SK-N-SH (cell line): ENCODE measurements around the gene INSRR. TPM values are rescaled to one million over a fixed set of nuclear protein-coding genes. Genes with fewer than 3 reads are reported as not detected.

Experiments used
- CTCF ChIA-PET: fragments of 300-600, 350-600 bp; formaldehyde crosslinking; extraction: SDS; loops from one replicate; lab custom pipeline; 2021; lab: Yijun Ruan, JAX
- POLR2A ChIA-PET: fragments of 350-600 bp; sonication (Branson Sonifier 250); formaldehyde crosslinking; extraction: SDS; loops from one replicate; lab custom pipeline; 2020; ENCODE audit warnings: antibody characterized with exemption, inconsistent platforms; lab: Yijun Ruan, JAX
- DNase-seq: peaks from one replicate; pipeline ENCODE4 v3.0.0; 2012
- H2AFZ ChIP-seq: fragments of 200-600 bp; sonication (generic); 2 replicates; pipeline ENCODE4 v1.8.1; 2016; ENCODE audit warnings: antibody characterized with exemption, mild to moderate bottlenecking, low read depth
- H3F3A ChIP-seq: fragments of 200-600 bp; sonication (generic); replicated peaks from 2 replicates; pipeline ENCODE3; 2016; ENCODE audit warnings: antibody characterized with exemption, mild to moderate bottlenecking; ENCODE audit not compliant: insufficient read depth
- H3K27ac ChIP-seq, 2 experiments: fragments of 200-500 bp in 1 of 2; fragments of 200-600 bp in 1 of 2; sonication (Bioruptor generic) in 1 of 2; sonication (generic), shearing (Covaris generic) in 1 of 2; 2 replicates each; pipeline versions ENCODE4 v1.5.1 to v1.6.1; 2014 to 2016; ENCODE audit warnings: low read depth in 2 of 2, inconsistent platforms in 1 of 2, low read length in 1 of 2, mild to moderate bottlenecking in 1 of 2, mixed read lengths in 1 of 2
- H3K27me3 ChIP-seq: fragments of 200-600 bp; sonication (generic), shearing (Covaris generic); 2 replicates; pipeline ENCODE4 v1.6.1; 2016; ENCODE audit warnings: mixed run types; ENCODE audit not compliant: insufficient read depth
- H3K36me3 ChIP-seq, 2 experiments: fragments of 200-500 bp in 1 of 2; fragments of 200-600 bp in 1 of 2; sonication (Bioruptor generic) in 1 of 2; sonication (generic) in 1 of 2; replicated peaks in 1 of 2; 2 replicates each; pipeline versions ENCODE3 to v1.5.1; 2014 to 2016; ENCODE audit warnings: low read length in 1 of 2, mild to moderate bottlenecking in 1 of 2; ENCODE audit not compliant: insufficient read depth in 2 of 2, control insufficient read depth in 1 of 2
- H3K4me1 ChIP-seq, 2 experiments: fragments of 200-500 bp in 1 of 2; fragments of 200-600 bp in 1 of 2; sonication (Bioruptor generic) in 1 of 2; sonication (generic), shearing (Covaris generic) in 1 of 2; 2 replicates each; pipeline versions ENCODE4 v1.5.1 to v1.6.1; 2014 to 2016; ENCODE audit warnings: low read depth in 1 of 2, low read length in 1 of 2, mixed run types in 1 of 2; ENCODE audit not compliant: insufficient read depth in 2 of 2, control insufficient read depth in 1 of 2
- H3K4me2 ChIP-seq: fragments of 200-600 bp; sonication (generic), shearing (Covaris generic); 2 replicates; pipeline ENCODE4 v1.6.1; 2017; ENCODE audit warnings: mixed run types
- H3K4me3 ChIP-seq, 2 experiments: fragments of 200-500 bp in 1 of 2; fragments of 200-600 bp in 1 of 2; sonication (Bioruptor generic) in 1 of 2; sonication (generic), shearing (Covaris generic) in 1 of 2; 2 replicates each; pipeline versions ENCODE4 v1.5.1 to v1.8.1; 2014 to 2016; ENCODE audit warnings: low read depth in 2 of 2, inconsistent platforms in 1 of 2, low read length in 1 of 2, mild to moderate bottlenecking in 1 of 2, mixed read lengths in 1 of 2, moderate library complexity in 1 of 2
- H3K79me2 ChIP-seq: fragments of 200-600 bp; sonication (generic); 2 replicates; pipeline ENCODE4 v1.8.1; 2017; ENCODE audit warnings: mild to moderate bottlenecking; ENCODE audit not compliant: insufficient read depth
- H3K9ac ChIP-seq: fragments of 200-600 bp; sonication (generic); 2 replicates; pipeline ENCODE4 v1.6.1; 2017; ENCODE audit warnings: mixed run types
- H3K9me2 ChIP-seq: fragments of 200-600 bp; sonication (generic); 2 replicates; pipeline ENCODE4 v1.6.1; 2017; ENCODE audit warnings: mixed run types
- H3K9me3 ChIP-seq: fragments of 200-600 bp; sonication (generic); 2 replicates; pipeline ENCODE4 v1.6.1; 2017; ENCODE audit warnings: mixed run types, mild to moderate bottlenecking, moderate library complexity
- H4K20me1 ChIP-seq: fragments of 200-600 bp; sonication (generic); 2 replicates; pipeline ENCODE4 v1.6.1; 2017; ENCODE audit warnings: mild to moderate bottlenecking, mixed run types; ENCODE audit not compliant: insufficient read depth
- CHD2 ChIP-seq: fragments of 150-350 bp; IDR thresholded peaks from 2 replicates; pipeline ENCODE4 v1.6.1; 2018; ENCODE audit warnings: low read length; ENCODE audit not compliant: partially characterized antibody
- ELF1 ChIP-seq: IDR thresholded peaks from 2 replicates; pipeline ENCODE4 v1.4.0; 2012
- FOXJ3 ChIP-seq: sonication (generic); formaldehyde crosslinking; IDR thresholded peaks from 2 replicates; pipeline ENCODE4 v1.5.1; 2020; ENCODE audit warnings: mild to moderate bottlenecking, missing genetic modification reagents
- GABPA ChIP-seq: IDR thresholded peaks from 2 replicates; pipeline ENCODE4 v1.4.0; 2012; ENCODE audit warnings: low read depth, mild to moderate bottlenecking
- MEF2A ChIP-seq: IDR thresholded peaks from 2 replicates; pipeline ENCODE4 v1.4.0; 2012; ENCODE audit warnings: low read depth, borderline replicate concordance
- NRF1 ChIP-seq: IDR thresholded peaks from 2 replicates; pipeline ENCODE4 v1.6.1; 2012; ENCODE audit warnings: low read depth, mild to moderate bottlenecking, low read length
- POLR2AphosphoS5 ChIP-seq: IDR thresholded peaks from 2 replicates; pipeline ENCODE4 v1.6.1; 2012; ENCODE audit warnings: low read depth, low read length
- RFX5 ChIP-seq: IDR thresholded peaks from 2 replicates; pipeline ENCODE4 v1.6.1; 2012; ENCODE audit warnings: mild to moderate bottlenecking, improper control_type of control experiment, low read length
- RXRA ChIP-seq: IDR thresholded peaks from 2 replicates; pipeline ENCODE4 v1.4.0; 2012; ENCODE audit warnings: low read depth, mild to moderate bottlenecking, borderline replicate concordance
- TCF12 ChIP-seq: IDR thresholded peaks from 2 replicates; pipeline ENCODE4 v1.4.0; 2012
- WGBS: methylation state at CpG from one replicate; pipeline ENCODE4 v1.1.6; 2017; ENCODE audit warnings: low lambda C conversion rate; 5-methylcytosine and 5-hydroxymethylcytosine counted together
- polyA plus RNA-seq, 3 experiments: library from polyadenylated mRNA; depleted of rRNA; stranded (reverse); fragments of >200 nt; gene quantifications; 2 replicates each; pipeline ENCODE4 v1.2.3, GENCODE V29; 2012
- TF ChIP-seq, protein P1 (sequence below): IDR thresholded peaks from 2 replicates; pipeline ENCODE4 v1.6.1; 2012; ENCODE audit warnings: mild to moderate bottlenecking, low read depth, low read length, moderate library complexity
- TF ChIP-seq, protein P2 (sequence below): IDR thresholded peaks from 2 replicates; pipeline ENCODE4 v1.4.0; 2012; ENCODE audit warnings: low read depth, borderline replicate concordance

Gene INSRR
- polyA plus RNA-seq, 1 of the 3 experiments (the other 2 are of a cell fraction), result 0.20 TPM

DNA sequence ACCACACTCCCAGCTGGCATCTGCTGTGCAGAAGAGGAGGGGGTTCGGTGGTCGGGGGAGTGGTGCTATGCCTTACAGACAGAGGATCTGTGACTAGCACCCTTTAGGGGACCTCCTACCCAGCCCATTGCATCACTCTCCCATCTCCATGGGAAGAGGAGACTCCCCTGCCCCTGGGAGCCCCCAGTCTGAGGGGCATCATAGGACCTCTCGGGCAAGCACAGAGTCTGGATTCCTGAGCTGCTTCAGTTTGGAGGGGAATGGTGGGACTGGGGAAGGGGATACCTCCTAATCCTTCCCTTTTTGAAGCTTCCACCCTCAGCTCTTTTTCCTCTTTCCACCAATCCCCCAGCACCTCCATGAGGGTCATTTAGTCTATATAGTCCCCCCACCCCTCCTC is 1.4 kb downstream of the INSRR start (continued):
- TF ChIP-seq GABPA (no peak), RFX5 (no peak), POLR2AphosphoS5 (no peak), CHD2 (no peak), RXRA (no peak), MEF2A (no peak), TCF12 (no peak)
- TF ChIP-seq, protein P1, sequence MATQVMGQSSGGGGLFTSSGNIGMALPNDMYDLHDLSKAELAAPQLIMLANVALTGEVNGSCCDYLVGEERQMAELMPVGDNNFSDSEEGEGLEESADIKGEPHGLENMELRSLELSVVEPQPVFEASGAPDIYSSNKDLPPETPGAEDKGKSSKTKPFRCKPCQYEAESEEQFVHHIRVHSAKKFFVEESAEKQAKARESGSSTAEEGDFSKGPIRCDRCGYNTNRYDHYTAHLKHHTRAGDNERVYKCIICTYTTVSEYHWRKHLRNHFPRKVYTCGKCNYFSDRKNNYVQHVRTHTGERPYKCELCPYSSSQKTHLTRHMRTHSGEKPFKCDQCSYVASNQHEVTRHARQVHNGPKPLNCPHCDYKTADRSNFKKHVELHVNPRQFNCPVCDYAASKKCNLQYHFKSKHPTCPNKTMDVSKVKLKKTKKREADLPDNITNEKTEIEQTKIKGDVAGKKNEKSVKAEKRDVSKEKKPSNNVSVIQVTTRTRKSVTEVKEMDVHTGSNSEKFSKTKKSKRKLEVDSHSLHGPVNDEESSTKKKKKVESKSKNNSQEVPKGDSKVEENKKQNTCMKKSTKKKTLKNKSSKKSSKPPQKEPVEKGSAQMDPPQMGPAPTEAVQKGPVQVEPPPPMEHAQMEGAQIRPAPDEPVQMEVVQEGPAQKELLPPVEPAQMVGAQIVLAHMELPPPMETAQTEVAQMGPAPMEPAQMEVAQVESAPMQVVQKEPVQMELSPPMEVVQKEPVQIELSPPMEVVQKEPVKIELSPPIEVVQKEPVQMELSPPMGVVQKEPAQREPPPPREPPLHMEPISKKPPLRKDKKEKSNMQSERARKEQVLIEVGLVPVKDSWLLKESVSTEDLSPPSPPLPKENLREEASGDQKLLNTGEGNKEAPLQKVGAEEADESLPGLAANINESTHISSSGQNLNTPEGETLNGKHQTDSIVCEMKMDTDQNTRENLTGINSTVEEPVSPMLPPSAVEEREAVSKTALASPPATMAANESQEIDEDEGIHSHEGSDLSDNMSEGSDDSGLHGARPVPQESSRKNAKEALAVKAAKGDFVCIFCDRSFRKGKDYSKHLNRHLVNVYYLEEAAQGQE, result no peak
- TF ChIP-seq, protein P2, sequence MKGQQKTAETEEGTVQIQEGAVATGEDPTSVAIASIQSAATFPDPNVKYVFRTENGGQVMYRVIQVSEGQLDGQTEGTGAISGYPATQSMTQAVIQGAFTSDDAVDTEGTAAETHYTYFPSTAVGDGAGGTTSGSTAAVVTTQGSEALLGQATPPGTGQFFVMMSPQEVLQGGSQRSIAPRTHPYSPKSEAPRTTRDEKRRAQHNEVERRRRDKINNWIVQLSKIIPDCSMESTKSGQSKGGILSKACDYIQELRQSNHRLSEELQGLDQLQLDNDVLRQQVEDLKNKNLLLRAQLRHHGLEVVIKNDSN, result no peak

DNA sequence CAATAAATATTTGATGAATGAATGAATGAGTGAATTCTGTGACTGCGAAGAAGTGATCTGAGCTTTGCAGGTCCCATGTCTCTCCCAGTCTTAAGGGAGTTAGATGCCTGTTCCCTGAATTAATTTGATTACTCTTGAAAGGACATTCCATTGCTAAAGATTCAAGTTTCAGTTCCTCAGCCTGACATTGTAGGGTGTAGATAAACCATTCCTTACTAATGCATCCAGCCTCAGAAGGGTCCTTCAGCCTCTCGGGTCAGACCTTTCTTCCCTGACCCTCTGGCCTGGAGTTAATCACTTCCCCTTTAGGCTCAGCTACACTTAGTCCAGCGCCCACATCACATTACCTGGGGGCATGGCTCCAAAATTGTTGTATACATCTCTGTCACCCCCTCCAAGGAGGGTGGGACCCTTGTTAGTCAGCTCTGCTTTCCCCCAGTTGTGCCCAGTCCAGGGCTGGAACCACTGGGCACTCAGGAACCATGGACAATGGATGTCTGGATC is 2.6 kb downstream of the INSRR start:
- H3K4me1 ChIP-seq, result peaks cover 3 to 75% of the 10 kb centered on the region in 2 experiments; a peak in 3 of 4 replicates
- no peak for DNase-seq
- H3K4me3 ChIP-seq, result no peak overlapping the region
- H3K36me3 ChIP-seq, result no peaks in the 10 kb centered on the region
- no peaks in the 10 kb centered on the region for H3K9me2 ChIP-seq
- peak overlapping the region in 1 of 2 experiments; percentile 97; a peak in 2 of 4 replicates for H3K27ac ChIP-seq
- CTCF ChIA-PET, result interaction anchor here (0.7 to 22.1 kb wide), 9 partner anchors 8 to 167 kb away, joined by 3 to 566 read pairs (median 83); partner anchors contain the start of genes ISG20L2, METTL25B, PEAR1 and SH2D2A
- 74% methylated on average over 3 of the region's 3 CpGs for WGBS
- no peaks in the 10 kb centered on the region for H3K79me2 ChIP-seq
- H3K9ac ChIP-seq, result no peak overlapping the region
- no peak overlapping the region for H3K4me2 ChIP-seq
- POLR2A ChIA-PET, result interaction anchor here (1.0 to 6.4 kb wide), 3 partner anchors 55 to 166 kb away, joined by 3 to 97 read pairs (median 7); partner anchors contain the start of gene HDGF
- TF ChIP-seq FOXJ3 (CRISPR knock-in tag) (no peak), NRF1 (no peak), ELF1 (no peak)
- TF ChIP-seq, protein P2, result no peak
- TF ChIP-seq, all 33 proteins: peak for 0
- H4K20me1 ChIP-seq, result no peaks in the 10 kb centered on the region
- peaks cover 4% of the 10 kb centered on the region for H3F3A ChIP-seq
- H3K9me3 ChIP-seq, result no peaks in the 10 kb centered on the region
- no peak overlapping the region for H2AFZ ChIP-seq
- H3K27me3 ChIP-seq, result peaks cover 28% of the 10 kb centered on the region
